Liver (tissue), 9 donors: ENCODE data around the gene PPT2. TPM values are rescaled to one million over a fixed set of nuclear protein-coding genes. Genes with fewer than 3 reads are reported as not detected.

Source experiments
- DNase-seq: peaks from one replicate; pipeline ENCODE4 v3.0.0-alpha.2; 2017; ENCODE audit warnings: low spot score
- H3K27ac ChIP-seq, 2 donors: one replicate each; pipeline ENCODE4 v1.7.0; 2013; ENCODE audit warnings: inconsistent platforms in 2 of 2, low read length in 2 of 2, control low read depth in 1 of 2, low read depth in 1 of 2, mild to moderate bottlenecking in 1 of 2
- H3K27me3 ChIP-seq, 4 donors: one replicate each; pipeline versions ENCODE4 v1.6.1 to v1.7.0; 2013; ENCODE audit warnings: low read length in 3 of 4, inconsistent platforms in 1 of 4, mild to moderate bottlenecking in 1 of 4, moderate library complexity in 1 of 4; ENCODE audit not compliant: control insufficient read depth in 4 of 4, insufficient read depth in 4 of 4
- H3K36me3 ChIP-seq, 4 donors: one replicate each; pipeline versions ENCODE4 v1.6.1 to v1.7.0; 2013; ENCODE audit warnings: low read length in 3 of 4, mild to moderate bottlenecking in 3 of 4, low read depth in 1 of 4, moderate library complexity in 1 of 4; ENCODE audit not compliant: control insufficient read depth in 4 of 4, insufficient read depth in 3 of 4
- H3K4me1 ChIP-seq, 4 donors: one replicate each; pipeline versions ENCODE4 v1.6.1 to v1.7.0; 2013; ENCODE audit warnings: low read length in 3 of 4, mild to moderate bottlenecking in 3 of 4, moderate library complexity in 1 of 4; ENCODE audit not compliant: control insufficient read depth in 4 of 4, insufficient read depth in 4 of 4
- H3K4me3 ChIP-seq, 3 donors: one replicate each; pipeline versions ENCODE4 v1.6.1 to v1.7.0; 2013; ENCODE audit warnings: low read length in 3 of 3, control low read depth in 1 of 3, low read depth in 1 of 3, mild to moderate bottlenecking in 1 of 3
- H3K9ac ChIP-seq, 2 donors: one replicate each; pipeline ENCODE4 v1.7.0; 2013; ENCODE audit warnings: low read length in 2 of 2, mild to moderate bottlenecking in 2 of 2, moderate library complexity in 2 of 2, control low read depth in 1 of 2, low read depth in 1 of 2
- H3K9me3 ChIP-seq, 4 donors: one replicate each; pipeline versions ENCODE4 v1.6.1 to v1.7.0; 2013; ENCODE audit warnings: low read length in 3 of 4; ENCODE audit not compliant: control insufficient read depth in 4 of 4
- EGR1 ChIP-seq, 2 donors: IDR thresholded peaks; 2 replicates each; pipeline ENCODE4 v1.6.1; 2016 to 2018; ENCODE audit warnings: antibody characterized with exemption in 2 of 2, low read depth in 2 of 2
- FOXA1 ChIP-seq: IDR thresholded peaks from 2 replicates; pipeline ENCODE4 v1.6.1; 2016; ENCODE audit warnings: antibody characterized with exemption
- FOXA2 ChIP-seq: IDR thresholded peaks from 2 replicates; pipeline ENCODE4 v1.6.1; 2016; ENCODE audit warnings: antibody characterized with exemption
- HNF4A ChIP-seq, 2 donors: conservative IDR thresholded peaks; 2 replicates each; pipeline ENCODE4 v1.6.1; 2016; ENCODE audit warnings: antibody characterized with exemption in 2 of 2, mild to moderate bottlenecking in 2 of 2
- HNF4G ChIP-seq: IDR thresholded peaks from 2 replicates; pipeline ENCODE4 v1.6.1; 2016; ENCODE audit warnings: antibody characterized with exemption
- JUND ChIP-seq, 2 donors: IDR thresholded peaks; 2 replicates each; pipeline ENCODE4 v1.6.1; 2016; ENCODE audit warnings: antibody characterized with exemption in 2 of 2
- NR2F2 ChIP-seq: IDR thresholded peaks from 2 replicates; pipeline ENCODE4 v1.6.1; 2016; ENCODE audit warnings: antibody characterized with exemption
- RAD21 ChIP-seq, 2 donors: IDR thresholded peaks; 2 replicates each; pipeline ENCODE4 v1.6.1; 2016; ENCODE audit warnings: antibody characterized with exemption in 2 of 2, mild to moderate bottlenecking in 2 of 2
- RXRA ChIP-seq, 2 donors: IDR thresholded peaks; 2 replicates each; pipeline ENCODE4 v1.6.1; 2017 to 2018; ENCODE audit warnings: antibody characterized with exemption in 2 of 2, mild to moderate bottlenecking in 1 of 2
- TAF1 ChIP-seq: conservative IDR thresholded peaks from 2 replicates; pipeline ENCODE4 v1.6.1; 2016; ENCODE audit warnings: antibody characterized with exemption, mild to moderate bottlenecking
- YY1 ChIP-seq: IDR thresholded peaks from 2 replicates; pipeline ENCODE4 v1.6.1; 2016; ENCODE audit warnings: antibody characterized with exemption, mild to moderate bottlenecking
- WGBS: extraction: QIAGEN DNeasy Blood & Tissue Kit; methylation state at CpG from one replicate; pipeline ENCODE4 v1.1.7; 2013; 5-methylcytosine and 5-hydroxymethylcytosine counted together
- polyA plus RNA-seq, 2 donors: library from polyadenylated mRNA; stranded (reverse) in 1 of 2; unstranded in 1 of 2; fragments of 200-250 nt in 1 of 2; fragments of >200 nt in 1 of 2; fragmentation: Nextera tagmentation in 1 of 2; extraction: Ambion mirVana in 1 of 2; gene quantifications; one replicate each; pipeline versions ENCODE4 v1.2.1 to v1.2.3, GENCODE V29; 2013 to 2015
- total RNA-seq, 2 donors: library from RNA; depleted of rRNA; stranded (reverse); fragments of >200 nt; gene quantifications; one replicate each; pipeline ENCODE4 v1.2.3, GENCODE V29; 2014
- TF ChIP-seq, protein P1 (sequence below): IDR thresholded peaks from 2 replicates; pipeline ENCODE4 v1.6.1; 2016; ENCODE audit warnings: antibody characterized with exemption
- TF ChIP-seq, protein P2 (sequence below): IDR thresholded peaks from 2 replicates; pipeline ENCODE4 v1.6.1; 2016; ENCODE audit warnings: antibody characterized with exemption, mild to moderate bottlenecking
- TF ChIP-seq, protein P3 (sequence below): IDR thresholded peaks from 2 replicates; pipeline ENCODE4 v1.6.1; 2016; ENCODE audit warnings: antibody characterized with exemption
- donor health status: healthy.
- donor health status: healthy.
- donor health status: healthy.
- donor health status: healthy.
- donor health status: healthy.

PPT2 gene
- total and polyA plus RNA-seq, 4 donors, result 7.6 to 47.4 (median 15.1) TPM

DNA sequence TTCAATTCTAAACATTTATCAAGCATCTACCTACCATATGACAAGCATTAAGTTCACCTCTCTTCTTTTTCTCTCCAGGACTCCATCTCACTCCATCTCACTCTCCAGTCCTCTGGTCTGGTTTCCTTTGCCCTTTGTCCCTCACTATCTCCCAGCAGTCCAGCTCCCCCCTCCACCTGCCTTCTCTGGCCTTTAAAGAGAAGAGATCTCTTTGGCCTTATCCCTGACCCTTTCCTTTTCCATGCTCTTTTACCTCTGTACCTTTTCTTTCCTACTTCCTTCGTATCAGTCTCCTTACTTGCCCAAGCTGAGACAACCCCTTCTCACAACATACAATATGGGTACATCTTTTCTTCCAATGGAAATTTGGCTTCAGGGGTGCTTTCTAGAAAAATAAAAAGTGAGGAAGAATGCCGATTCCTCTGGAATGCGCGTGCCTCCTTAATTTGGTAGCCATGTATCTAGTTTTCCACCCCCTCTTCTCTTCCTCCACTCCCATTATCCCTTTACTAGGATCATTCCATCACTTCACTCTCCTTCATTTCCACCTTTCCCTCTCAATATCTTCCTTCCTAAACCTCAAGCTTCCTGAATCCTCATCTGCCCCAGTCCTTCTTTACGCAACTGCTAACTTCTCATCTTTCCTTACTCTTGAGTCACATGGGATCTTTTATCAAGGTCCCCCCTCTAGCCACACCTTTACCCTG lies 22.7 kb downstream of the PPT2 start:
- Histone ChIP-seq H3K4me1 (peaks cover 0 to 50% (median 42%) of the 10 kb centered on the region in 4 donors), H3K9me3 (no peaks in the 10 kb centered on the region), H3K27ac (peak overlapping the region; percentile 95 to 96), H3K4me3 (peak overlapping the region; percentile 73 to 96 (median 84)), H3K9ac (peak overlapping the region; percentile 30 to 81), H3K27me3 (no peaks in the 10 kb centered on the region), H3K36me3 (peaks cover 0 to 10% (median 5%) of the 10 kb centered on the region in 4 donors)
- DNase-seq, result no peak
- TF ChIP-seq JUND (IDR thresholded peaks at IDR 0.05) (no peak), HNF4A (conservative IDR thresholded peaks at IDR 0.05) (peak; percentile 28 to 49), HNF4G (no peak), RXRA (IDR thresholded peaks at IDR 0.05) (no peak), RAD21 (IDR thresholded peaks at IDR 0.05) (no peak), YY1 (no peak)
- WGBS, result 25% methylated on average over 5 of the region's 5 CpGs

DNA sequence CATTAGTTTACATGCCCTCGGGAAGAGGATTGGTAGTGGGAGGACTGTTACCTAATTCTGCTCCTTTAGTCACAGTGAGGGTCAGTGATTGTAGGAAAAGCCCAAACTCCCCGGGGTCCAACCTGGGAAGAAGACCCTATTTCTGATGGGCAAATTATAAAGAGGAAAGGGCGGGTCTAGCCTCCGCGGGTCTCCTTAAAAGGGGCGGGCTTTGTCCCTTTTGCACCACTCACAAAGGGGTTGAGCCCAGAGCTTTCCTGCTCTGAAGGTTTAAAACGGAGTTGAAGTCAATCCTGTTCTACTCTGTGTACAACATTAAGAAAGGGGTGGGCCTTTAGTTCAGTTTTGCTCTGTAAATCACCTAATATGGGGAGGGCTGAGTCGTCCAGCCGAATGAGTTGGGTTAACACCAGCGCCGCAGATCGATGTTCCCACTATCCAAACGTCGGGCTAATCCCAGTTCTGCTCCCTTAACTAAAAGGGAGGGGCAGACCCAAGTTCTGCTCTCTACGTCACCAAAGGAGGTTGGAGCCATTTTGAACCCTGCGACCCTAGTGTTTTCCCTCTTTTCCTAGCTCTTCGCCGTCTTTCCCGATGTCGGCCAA lies 23.3 kb downstream of the PPT2 start:
- peak; percentile 45 for DNase-seq
- H3K4me1 ChIP-seq, result peaks cover 0 to 50% (median 42%) of the 10 kb centered on the region in 4 donors
- no peaks in the 10 kb centered on the region for H3K9me3 ChIP-seq
- peak overlapping the region; percentile 95 to 96 for H3K27ac ChIP-seq
- peak overlapping the region; percentile 26 to 96 (median 73) for H3K4me3 ChIP-seq
- TF ChIP-seq FOXA1, result no peak
- TF ChIP-seq, protein P1, sequence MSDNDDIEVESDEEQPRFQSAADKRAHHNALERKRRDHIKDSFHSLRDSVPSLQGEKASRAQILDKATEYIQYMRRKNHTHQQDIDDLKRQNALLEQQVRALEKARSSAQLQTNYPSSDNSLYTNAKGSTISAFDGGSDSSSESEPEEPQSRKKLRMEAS, result no peak
- peak; percentile 56 for TF ChIP-seq TAF1
- TF ChIP-seq YY1, result peak; percentile 97
- TF ChIP-seq, protein P2, sequence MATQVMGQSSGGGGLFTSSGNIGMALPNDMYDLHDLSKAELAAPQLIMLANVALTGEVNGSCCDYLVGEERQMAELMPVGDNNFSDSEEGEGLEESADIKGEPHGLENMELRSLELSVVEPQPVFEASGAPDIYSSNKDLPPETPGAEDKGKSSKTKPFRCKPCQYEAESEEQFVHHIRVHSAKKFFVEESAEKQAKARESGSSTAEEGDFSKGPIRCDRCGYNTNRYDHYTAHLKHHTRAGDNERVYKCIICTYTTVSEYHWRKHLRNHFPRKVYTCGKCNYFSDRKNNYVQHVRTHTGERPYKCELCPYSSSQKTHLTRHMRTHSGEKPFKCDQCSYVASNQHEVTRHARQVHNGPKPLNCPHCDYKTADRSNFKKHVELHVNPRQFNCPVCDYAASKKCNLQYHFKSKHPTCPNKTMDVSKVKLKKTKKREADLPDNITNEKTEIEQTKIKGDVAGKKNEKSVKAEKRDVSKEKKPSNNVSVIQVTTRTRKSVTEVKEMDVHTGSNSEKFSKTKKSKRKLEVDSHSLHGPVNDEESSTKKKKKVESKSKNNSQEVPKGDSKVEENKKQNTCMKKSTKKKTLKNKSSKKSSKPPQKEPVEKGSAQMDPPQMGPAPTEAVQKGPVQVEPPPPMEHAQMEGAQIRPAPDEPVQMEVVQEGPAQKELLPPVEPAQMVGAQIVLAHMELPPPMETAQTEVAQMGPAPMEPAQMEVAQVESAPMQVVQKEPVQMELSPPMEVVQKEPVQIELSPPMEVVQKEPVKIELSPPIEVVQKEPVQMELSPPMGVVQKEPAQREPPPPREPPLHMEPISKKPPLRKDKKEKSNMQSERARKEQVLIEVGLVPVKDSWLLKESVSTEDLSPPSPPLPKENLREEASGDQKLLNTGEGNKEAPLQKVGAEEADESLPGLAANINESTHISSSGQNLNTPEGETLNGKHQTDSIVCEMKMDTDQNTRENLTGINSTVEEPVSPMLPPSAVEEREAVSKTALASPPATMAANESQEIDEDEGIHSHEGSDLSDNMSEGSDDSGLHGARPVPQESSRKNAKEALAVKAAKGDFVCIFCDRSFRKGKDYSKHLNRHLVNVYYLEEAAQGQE, result peak; percentile 49
- peak in 1 of 2 donors; percentile 69 for TF ChIP-seq RXRA (IDR thresholded peaks at IDR 0.05)
- H3K36me3 ChIP-seq, result peaks cover 0 to 10% (median 5%) of the 10 kb centered on the region in 4 donors
- H3K27me3 ChIP-seq, result no peaks in the 10 kb centered on the region
- H3K9ac ChIP-seq, result peak overlapping the region; percentile 30 to 81
- under 1% methylated on average over 20 of the region's 20 CpGs for WGBS

DNA sequence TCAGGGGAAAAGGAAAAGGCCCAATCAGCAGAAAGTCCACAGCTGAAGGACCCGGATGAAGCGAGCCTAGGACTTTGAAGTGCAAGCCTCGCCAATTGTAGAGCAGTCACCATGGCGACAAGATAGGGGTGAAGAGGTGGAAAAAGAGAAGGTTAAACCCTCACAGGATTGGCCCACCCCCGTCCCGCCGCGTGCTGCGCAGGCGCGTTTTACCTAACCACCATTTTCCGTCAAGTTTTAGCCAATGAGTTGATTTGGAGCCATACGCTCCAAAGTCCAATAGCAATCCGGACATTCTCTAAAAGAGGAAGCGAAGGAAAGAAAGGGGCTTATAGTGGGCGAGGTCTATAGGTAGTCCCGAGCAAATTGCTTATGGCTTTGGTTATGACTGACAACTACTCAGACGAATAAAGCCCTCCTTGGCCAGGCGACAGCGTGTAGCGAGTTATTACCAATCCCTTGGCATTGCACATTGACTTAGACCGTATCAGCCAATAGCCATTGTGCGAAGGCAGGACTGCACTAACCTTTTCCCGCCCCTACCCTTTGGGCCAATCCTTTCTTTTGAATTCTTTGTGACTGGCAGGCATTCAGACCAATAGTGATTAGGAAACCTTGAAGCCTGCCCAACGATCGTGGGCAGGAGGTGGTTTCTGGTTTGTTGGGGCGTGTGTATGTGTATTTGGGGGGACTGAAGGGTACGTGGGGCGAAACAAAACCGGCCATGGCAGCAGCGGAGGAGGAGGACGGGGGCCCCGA lies 24.0 kb downstream of the PPT2 start, which contains the start of gene RNF5:
Gene RNF5, plus strand, starts transcription at position 618 of the 759 bp plus-strand sequence. Its CDS starts 107 bp downstream, at position 725.
- Histone ChIP-seq H3K27me3 (no peaks in the 10 kb centered on the region), H3K27ac (peak within 1 kb of the TSS; percentile 95 to 96), H3K9me3 (no peaks in the 10 kb centered on the region), H3K4me3 (peak within 1 kb of the TSS; percentile 49 to 97 (median 78)), H3K9ac (peak within 1 kb of the TSS; percentile 45 to 98), H3K36me3 (peaks cover 0 to 15% (median 6%) of the 10 kb centered on the region in 4 donors), H3K4me1 (peaks cover 0 to 48% (median 42%) of the 10 kb centered on the region in 4 donors)
- DNase-seq, result peak; percentile 93
- WGBS, result under 1% methylated on average over 33 of the region's 33 CpGs
- peak; percentile 75 for TF ChIP-seq FOXA2
- peak; percentile 84 for TF ChIP-seq HNF4G
- peak; percentile 55 to 86 for TF ChIP-seq EGR1 (IDR thresholded peaks at IDR 0.05; ENCODE audit: low read depth in 2 of 2)
- TF ChIP-seq, protein P3, sequence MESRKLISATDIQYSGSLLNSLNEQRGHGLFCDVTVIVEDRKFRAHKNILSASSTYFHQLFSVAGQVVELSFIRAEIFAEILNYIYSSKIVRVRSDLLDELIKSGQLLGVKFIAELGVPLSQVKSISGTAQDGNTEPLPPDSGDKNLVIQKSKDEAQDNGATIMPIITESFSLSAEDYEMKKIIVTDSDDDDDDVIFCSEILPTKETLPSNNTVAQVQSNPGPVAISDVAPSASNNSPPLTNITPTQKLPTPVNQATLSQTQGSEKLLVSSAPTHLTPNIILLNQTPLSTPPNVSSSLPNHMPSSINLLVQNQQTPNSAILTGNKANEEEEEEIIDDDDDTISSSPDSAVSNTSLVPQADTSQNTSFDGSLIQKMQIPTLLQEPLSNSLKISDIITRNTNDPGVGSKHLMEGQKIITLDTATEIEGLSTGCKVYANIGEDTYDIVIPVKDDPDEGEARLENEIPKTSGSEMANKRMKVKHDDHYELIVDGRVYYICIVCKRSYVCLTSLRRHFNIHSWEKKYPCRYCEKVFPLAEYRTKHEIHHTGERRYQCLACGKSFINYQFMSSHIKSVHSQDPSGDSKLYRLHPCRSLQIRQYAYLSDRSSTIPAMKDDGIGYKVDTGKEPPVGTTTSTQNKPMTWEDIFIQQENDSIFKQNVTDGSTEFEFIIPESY, result peak; percentile 37
- peak; percentile 31 to 68 for TF ChIP-seq JUND (IDR thresholded peaks at IDR 0.05)
- TF ChIP-seq NR2F2, result peak; percentile 91
- peak; percentile 97 for TF ChIP-seq YY1
- TF ChIP-seq HNF4A (conservative IDR thresholded peaks at IDR 0.05), result peak; percentile 91 to 93
- TF ChIP-seq RAD21 (IDR thresholded peaks at IDR 0.05), result no peak
- TF ChIP-seq, protein P2, result peak; percentile 35
